A204.1 (cell line): ENCODE measurements around the gene OR5L1.

Experiments used
- FAIRE-seq: peaks from 2 replicates; lab custom pipeline; 2012; peaks lifted over from hg19 to GRCh38; lab: Jason Lieb, UNC

Gene OR5L1

DNA sequence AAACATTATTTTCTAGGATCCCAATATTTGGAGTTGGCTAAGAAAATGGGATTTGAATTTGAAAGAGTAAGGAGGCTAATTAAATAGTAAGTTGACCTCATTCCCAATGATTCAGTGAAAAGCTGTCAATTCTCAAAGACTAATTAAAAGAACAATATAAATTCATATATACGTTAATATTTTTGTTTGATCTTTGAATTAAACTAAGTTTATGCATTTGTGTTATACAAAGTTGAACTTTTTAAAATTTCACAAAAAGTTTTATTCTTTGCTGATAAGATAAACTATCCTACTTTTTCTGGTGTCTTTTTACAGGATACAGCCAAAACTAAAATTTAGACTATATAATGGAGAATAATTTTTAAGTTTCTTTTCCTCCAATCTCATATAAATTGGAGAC, at the start of gene OR5L1:
OR5L1 (plus strand) TSS at position 301 of the 400 bp plus-strand sequence. CDS start 100 bp downstream, outside the sequence.
- peak; percentile 9 for FAIRE-seq

DNA sequence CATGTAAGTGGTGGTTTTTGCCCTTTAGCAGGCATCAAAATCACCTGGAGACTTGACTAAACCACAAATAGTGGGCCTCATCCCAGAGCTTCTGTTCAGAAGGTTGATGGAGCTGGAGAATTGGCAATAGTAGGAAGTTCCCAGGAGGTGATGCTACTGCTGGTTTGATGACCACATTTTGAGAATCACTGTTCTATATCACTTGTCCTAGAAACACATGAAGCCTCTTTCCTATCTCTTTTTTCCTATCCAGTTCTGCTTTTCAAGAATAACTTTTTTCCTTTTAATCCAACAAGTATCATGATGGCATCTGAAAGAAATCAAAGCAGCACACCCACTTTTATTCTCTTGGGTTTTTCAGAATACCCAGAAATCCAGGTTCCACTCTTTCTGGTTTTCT, 38.0 kb upstream of the OR5L1 start, which contains the start of gene OR5D13:
OR5D13 (plus strand) TSS at position 301 of the 400 bp plus-strand sequence; CDS start at position 301, 0 bp downstream.
- no peak for FAIRE-seq

- FAIRE-seq, result no peak
These were observed 19.6 kb upstream of the OR5L1 start for GRCh38 chr11:55791606-55792005.

GRCh38 chr11:55793321-55793720, 17.8 kb upstream of the OR5L1 start:
- no peak for FAIRE-seq

GRCh38 chr11:55795256-55795655, 15.9 kb upstream of the OR5L1 start, which contains the start of gene OR5D14:
Gene OR5D14, plus strand, starts transcription at chr11:55795556. Its CDS starts 0 bp downstream, at chr11:55795556.
- no peak for FAIRE-seq

DNA sequence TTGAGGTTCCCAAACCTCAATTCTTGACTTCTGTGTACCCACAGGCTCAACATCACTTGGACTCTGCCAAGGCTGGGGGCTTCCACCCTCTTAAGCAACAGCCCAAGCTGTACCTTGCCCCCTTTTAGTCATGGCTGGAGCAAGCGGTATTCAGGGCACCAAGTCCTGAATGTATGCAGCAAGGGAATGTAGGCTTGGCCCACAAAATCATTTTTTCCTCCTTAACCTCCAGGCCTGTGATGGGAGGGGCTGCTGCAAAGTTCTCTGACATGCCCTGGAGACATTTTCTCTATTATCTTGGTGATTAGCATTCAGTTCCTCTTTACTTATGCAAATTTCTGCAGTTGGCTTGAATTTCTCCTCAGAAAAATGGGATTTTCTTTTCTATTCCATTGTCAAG, 4.9 kb upstream of the OR5L1 start:
- no peak for FAIRE-seq

DNA sequence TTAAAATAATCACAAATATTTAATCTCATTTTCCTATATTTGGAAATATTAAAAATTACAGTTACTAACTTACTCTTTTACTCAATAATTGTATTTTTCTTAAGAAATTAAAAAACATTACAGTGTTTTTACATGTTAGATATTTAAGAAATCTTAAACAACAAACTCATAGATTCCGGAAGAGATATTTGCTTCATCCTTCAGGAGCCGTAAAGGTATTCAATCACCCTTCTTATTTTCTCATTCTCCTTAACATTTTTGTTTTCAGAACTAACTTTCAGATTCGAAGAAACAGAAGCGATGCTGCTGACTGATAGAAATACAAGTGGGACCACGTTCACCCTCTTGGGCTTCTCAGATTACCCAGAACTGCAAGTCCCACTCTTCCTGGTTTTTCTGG, 8.2 kb downstream of the OR5L1 start, which contains the start of gene OR5D18:
OR5D18 (plus strand) TSS at position 301 of the 400 bp plus-strand sequence; CDS start at position 301, 0 bp downstream.
- FAIRE-seq, result no peak

- no peak for FAIRE-seq
These were observed 15.8 kb downstream of the OR5L1 start, which contains the start of gene OR5L2 for GRCh38 chr11:55826919-55827318. Gene OR5L2, plus strand, starts transcription at chr11:55827219. Its CDS starts 0 bp downstream, at chr11:55827219.

DNA sequence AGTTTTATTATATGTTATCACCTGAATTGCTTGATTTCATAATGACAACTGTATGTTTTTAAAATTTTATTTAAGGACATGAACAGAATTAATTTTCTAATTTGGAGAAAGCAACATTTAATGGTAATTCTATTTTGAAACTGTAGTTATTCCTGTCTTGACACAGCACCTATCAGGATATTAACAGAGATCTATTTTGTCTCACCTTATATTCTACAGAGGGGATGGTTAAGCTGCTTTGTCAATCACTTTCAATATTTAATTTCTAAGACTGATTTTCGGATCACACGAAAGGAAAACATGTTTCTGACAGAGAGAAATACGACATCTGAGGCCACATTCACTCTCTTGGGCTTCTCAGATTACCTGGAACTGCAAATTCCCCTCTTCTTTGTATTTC, 27.3 kb downstream of the OR5L1 start, which contains the start of gene OR5D16:
OR5D16 (plus strand) TSS at position 301 of the 400 bp plus-strand sequence; CDS start at position 301, 0 bp downstream.
- no peak for FAIRE-seq

DNA sequence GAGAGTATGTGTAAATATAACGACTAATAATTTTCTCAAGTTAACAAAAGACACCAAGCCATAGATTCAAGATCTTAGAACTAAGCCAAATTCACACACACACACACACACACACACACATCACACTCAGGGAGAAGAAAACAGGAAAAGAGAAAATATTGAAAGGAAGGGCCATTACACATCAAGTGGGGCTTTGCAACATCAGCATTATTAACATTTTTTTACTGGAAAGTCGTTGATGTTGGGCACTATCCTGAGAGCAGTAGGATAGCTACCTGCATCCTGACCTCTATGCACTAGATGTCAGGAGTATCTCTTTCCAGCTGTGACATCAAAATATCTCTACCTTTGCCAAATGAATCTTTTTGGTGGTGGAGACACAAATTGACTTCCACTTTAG, 36.3 kb downstream of the OR5L1 start:
- no peak for FAIRE-seq

DNA sequence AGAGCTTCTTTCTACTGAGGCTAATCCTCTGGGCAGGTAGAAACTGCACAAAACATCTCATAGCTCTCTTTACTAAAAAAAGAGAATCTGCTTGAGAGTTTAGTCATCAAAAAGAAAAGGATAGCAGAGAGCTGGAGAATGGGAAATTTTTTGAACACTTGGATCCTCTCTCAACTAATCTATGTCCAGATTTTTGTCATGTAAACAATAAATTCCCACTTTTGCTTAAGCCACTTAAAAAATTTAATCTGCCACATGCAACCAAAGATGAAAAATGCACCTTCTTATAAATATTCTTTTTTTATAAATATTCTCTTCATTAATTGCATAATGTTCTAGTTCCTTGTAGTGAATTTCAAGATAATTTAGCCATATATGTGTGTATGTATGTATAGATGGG, 37.9 kb downstream of the OR5L1 start:
- FAIRE-seq, result no peak

GRCh38 chr11:55852141-55852540, 41.0 kb downstream of the OR5L1 start:
- FAIRE-seq, result no peak

- FAIRE-seq, result no peak
These were observed 43.5 kb downstream of the OR5L1 start for GRCh38 chr11:55854704-55855103.
